Stomach smooth muscle (tissue), 2 donors: ENCODE data around the gene ABCA7.

ENCODE experiments used
- H3K27ac ChIP-seq: one replicate; pipeline ENCODE4 v1.7.0; 2013; ENCODE audit warnings: mild to moderate bottlenecking, low read length, inconsistent platforms
- H3K27me3 ChIP-seq, 2 donors: one replicate each; pipeline ENCODE4 v1.7.0; 2013; ENCODE audit warnings: low read length in 2 of 2; ENCODE audit not compliant: insufficient read depth in 2 of 2, control insufficient read depth in 1 of 2
- H3K36me3 ChIP-seq, 2 donors: one replicate each; pipeline ENCODE4 v1.7.0; 2013; ENCODE audit warnings: low read length in 2 of 2; ENCODE audit not compliant: control insufficient read depth in 2 of 2, insufficient read depth in 2 of 2
- H3K4me1 ChIP-seq: one replicate; pipeline ENCODE4 v1.7.0; 2013; ENCODE audit warnings: low read length; ENCODE audit not compliant: control insufficient read depth, insufficient read depth
- H3K4me3 ChIP-seq, 2 donors: one replicate each; pipeline ENCODE4 v1.7.0; 2013; ENCODE audit warnings: low read length in 2 of 2
- H3K9ac ChIP-seq, 2 donors: one replicate each; pipeline ENCODE4 v1.7.0; 2013; ENCODE audit warnings: low read length in 2 of 2, mild to moderate bottlenecking in 1 of 2
- H3K9me3 ChIP-seq, 2 donors: one replicate each; pipeline ENCODE4 v1.7.0; 2013; ENCODE audit warnings: low read length in 2 of 2; ENCODE audit not compliant: control insufficient read depth in 2 of 2
- donor health status: healthy.
- donor health status: Pancreatic carcinoma.

The ABCA7 gene

GRCh38 chr19:1011831-1012333 is 28.0 kb upstream of the ABCA7 start:
- Histone ChIP-seq H3K9me3 (no peaks in the 10 kb centered on the region), H3K27ac (no peak overlapping the region), H3K4me3 (no peak overlapping the region), H3K27me3 (no peaks in the 10 kb centered on the region), H3K36me3 (peaks cover 7 to 14% of the 10 kb centered on the region in 2 donors), H3K4me1 (peaks cover 27% of the 10 kb centered on the region), H3K9ac (no peak overlapping the region)

GRCh38 chr19:1012334-1012733 is 27.6 kb upstream of the ABCA7 start:
- Histone ChIP-seq H3K4me1 (peaks cover 31% of the 10 kb centered on the region), H3K27me3 (no peaks in the 10 kb centered on the region), H3K27ac (no peak overlapping the region), H3K9ac (no peak overlapping the region), H3K36me3 (peaks cover 7 to 14% of the 10 kb centered on the region in 2 donors), H3K4me3 (no peak overlapping the region), H3K9me3 (no peaks in the 10 kb centered on the region)

GRCh38 chr19:1013218-1013617 is 26.7 kb upstream of the ABCA7 start:
- H3K9me3 ChIP-seq = no peaks in the 10 kb centered on the region
- peaks cover 40% of the 10 kb centered on the region for H3K4me1 ChIP-seq
- peaks cover 7 to 14% of the 10 kb centered on the region in 2 donors for H3K36me3 ChIP-seq
- no peak overlapping the region for H3K27ac ChIP-seq
- H3K4me3 ChIP-seq = no peak overlapping the region
- no peaks in the 10 kb centered on the region for H3K27me3 ChIP-seq
- no peak overlapping the region for H3K9ac ChIP-seq

- H3K9me3 ChIP-seq = no peaks in the 10 kb centered on the region
- peaks cover 52% of the 10 kb centered on the region for H3K4me1 ChIP-seq
- no peaks in the 10 kb centered on the region for H3K27me3 ChIP-seq
- no peak overlapping the region for H3K4me3 ChIP-seq
- H3K9ac ChIP-seq = no peak overlapping the region
- H3K27ac ChIP-seq = no peak overlapping the region
- H3K36me3 ChIP-seq = peaks cover 7 to 14% of the 10 kb centered on the region in 2 donors
These were observed 25.5 kb upstream of the ABCA7 start for GRCh38 chr19:1014161-1015060.

DNA sequence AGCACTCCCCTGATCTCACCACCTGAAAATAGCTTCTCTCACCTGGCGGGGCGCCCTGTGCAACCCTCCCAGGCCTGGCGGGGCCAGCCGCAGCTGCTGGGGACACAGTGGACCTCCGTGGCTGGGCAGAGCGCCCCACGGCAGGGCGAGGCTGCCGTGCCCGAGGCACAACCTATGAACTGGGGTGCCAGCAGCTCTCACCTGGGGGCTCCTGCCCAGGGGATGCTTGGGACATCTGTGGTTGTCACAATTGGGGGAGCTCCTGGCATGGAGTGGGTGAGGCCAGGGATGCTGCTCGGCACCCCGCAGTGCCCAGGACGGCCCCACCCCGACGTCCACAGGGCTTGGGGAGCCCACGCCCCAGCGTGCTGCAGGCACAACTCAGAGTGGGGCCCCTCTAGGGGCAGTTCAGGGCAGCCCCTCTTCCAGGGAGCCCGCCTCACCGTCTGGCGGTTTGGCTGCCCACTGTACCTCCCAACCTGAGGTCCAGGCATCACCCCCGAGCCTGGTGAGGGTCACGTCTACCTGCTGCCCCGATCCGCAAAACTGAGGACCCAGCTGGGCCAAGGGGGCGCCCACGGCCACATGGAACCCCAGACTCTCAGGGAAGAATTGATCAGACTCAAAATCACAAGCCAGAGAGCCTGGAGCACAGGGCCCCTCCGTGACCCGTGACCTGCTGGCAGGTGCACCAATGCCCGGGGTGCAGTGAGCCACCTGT is 24.7 kb upstream of the ABCA7 start:
- no peaks in the 10 kb centered on the region for H3K27me3 ChIP-seq
- peaks cover 60% of the 10 kb centered on the region for H3K4me1 ChIP-seq
- no peaks in the 10 kb centered on the region for H3K9me3 ChIP-seq
- peaks cover 7 to 14% of the 10 kb centered on the region in 2 donors for H3K36me3 ChIP-seq
- no peak overlapping the region for H3K4me3 ChIP-seq
- H3K27ac ChIP-seq = no peak overlapping the region
- no peak overlapping the region for H3K9ac ChIP-seq

- peak overlapping the region in 1 of 2 donors; percentile 47 for H3K4me3 ChIP-seq
- peaks cover 7 to 14% of the 10 kb centered on the region in 2 donors for H3K36me3 ChIP-seq
- H3K9me3 ChIP-seq = no peaks in the 10 kb centered on the region
- no peaks in the 10 kb centered on the region for H3K27me3 ChIP-seq
- peaks cover 63% of the 10 kb centered on the region for H3K4me1 ChIP-seq
- peak overlapping the region; percentile 11 for H3K27ac ChIP-seq
- peak overlapping the region in 1 of 2 donors; percentile 27 for H3K9ac ChIP-seq
These were observed 23.9 kb upstream of the ABCA7 start for GRCh38 chr19:1015782-1016646.

- Histone ChIP-seq H3K27me3 (no peaks in the 10 kb centered on the region), H3K27ac (peak overlapping the region; percentile 11), H3K36me3 (peaks cover 7 to 12% of the 10 kb centered on the region in 2 donors), H3K9me3 (no peaks in the 10 kb centered on the region), H3K4me1 (peaks cover 66% of the 10 kb centered on the region), H3K9ac (peak overlapping the region in 1 of 2 donors; percentile 27), H3K4me3 (peak overlapping the region; percentile 8 to 47)
These were observed 23.2 kb upstream of the ABCA7 start for GRCh38 chr19:1016647-1017114.

DNA sequence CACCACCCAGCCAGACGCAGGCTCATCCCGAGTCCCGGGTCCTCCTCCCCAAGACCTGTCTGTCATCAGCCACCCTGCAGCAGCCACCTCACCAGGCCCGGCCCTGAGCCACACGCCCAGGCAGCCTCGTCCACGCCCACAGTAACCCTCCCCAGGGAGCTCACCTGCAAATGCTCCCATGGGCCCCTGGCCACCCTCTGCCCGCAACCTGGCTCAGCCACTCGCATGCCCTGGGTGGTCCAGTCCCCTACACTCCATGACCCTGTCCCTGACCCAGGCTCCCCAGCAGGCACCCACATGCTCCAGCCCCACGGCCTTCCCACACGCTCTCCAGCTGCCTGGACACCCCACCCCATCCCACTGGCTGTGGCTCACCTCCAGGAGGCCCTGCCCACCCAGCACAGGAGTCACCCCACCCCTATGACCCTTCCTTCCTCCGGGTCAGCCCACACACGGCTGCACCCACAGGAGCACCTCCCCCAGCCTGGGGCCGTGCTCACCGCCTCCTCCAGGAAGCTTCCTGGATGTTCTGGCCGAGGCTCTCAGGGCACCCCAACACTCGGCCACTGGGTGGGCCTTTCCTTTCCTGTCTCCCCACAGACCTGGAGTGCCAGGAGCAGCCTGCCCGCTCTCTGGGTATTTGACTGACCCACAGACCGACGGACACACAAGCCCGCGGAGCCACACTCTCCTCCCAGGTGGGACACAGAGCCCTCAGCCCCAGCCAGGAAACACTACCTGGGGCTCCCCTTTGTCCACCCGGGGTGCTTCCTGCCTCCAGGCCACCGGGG is 22.6 kb upstream of the ABCA7 start:
- Histone ChIP-seq H3K4me1 (peaks cover 69% of the 10 kb centered on the region), H3K9ac (peak overlapping the region in 1 of 2 donors; percentile 2), H3K27ac (no peak overlapping the region), H3K36me3 (peaks cover 6 to 10% of the 10 kb centered on the region in 2 donors), H3K4me3 (peak overlapping the region; percentile 8 to 47), H3K27me3 (no peaks in the 10 kb centered on the region), H3K9me3 (no peaks in the 10 kb centered on the region)

- Histone ChIP-seq H3K9ac (no peak overlapping the region), H3K9me3 (no peaks in the 10 kb centered on the region), H3K27ac (no peak overlapping the region), H3K27me3 (no peaks in the 10 kb centered on the region), H3K4me1 (peaks cover 68% of the 10 kb centered on the region), H3K4me3 (no peak overlapping the region), H3K36me3 (peaks cover 3 to 8% of the 10 kb centered on the region in 2 donors)
These were observed 22.0 kb upstream of the ABCA7 start for GRCh38 chr19:1017906-1018305.
